ENCODE data around the gene EIF3A.

Gene EIF3A, protein sequence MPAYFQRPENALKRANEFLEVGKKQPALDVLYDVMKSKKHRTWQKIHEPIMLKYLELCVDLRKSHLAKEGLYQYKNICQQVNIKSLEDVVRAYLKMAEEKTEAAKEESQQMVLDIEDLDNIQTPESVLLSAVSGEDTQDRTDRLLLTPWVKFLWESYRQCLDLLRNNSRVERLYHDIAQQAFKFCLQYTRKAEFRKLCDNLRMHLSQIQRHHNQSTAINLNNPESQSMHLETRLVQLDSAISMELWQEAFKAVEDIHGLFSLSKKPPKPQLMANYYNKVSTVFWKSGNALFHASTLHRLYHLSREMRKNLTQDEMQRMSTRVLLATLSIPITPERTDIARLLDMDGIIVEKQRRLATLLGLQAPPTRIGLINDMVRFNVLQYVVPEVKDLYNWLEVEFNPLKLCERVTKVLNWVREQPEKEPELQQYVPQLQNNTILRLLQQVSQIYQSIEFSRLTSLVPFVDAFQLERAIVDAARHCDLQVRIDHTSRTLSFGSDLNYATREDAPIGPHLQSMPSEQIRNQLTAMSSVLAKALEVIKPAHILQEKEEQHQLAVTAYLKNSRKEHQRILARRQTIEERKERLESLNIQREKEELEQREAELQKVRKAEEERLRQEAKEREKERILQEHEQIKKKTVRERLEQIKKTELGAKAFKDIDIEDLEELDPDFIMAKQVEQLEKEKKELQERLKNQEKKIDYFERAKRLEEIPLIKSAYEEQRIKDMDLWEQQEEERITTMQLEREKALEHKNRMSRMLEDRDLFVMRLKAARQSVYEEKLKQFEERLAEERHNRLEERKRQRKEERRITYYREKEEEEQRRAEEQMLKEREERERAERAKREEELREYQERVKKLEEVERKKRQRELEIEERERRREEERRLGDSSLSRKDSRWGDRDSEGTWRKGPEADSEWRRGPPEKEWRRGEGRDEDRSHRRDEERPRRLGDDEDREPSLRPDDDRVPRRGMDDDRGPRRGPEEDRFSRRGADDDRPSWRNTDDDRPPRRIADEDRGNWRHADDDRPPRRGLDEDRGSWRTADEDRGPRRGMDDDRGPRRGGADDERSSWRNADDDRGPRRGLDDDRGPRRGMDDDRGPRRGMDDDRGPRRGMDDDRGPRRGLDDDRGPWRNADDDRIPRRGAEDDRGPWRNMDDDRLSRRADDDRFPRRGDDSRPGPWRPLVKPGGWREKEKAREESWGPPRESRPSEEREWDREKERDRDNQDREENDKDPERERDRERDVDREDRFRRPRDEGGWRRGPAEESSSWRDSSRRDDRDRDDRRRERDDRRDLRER (N-terminal part only)

DNA sequence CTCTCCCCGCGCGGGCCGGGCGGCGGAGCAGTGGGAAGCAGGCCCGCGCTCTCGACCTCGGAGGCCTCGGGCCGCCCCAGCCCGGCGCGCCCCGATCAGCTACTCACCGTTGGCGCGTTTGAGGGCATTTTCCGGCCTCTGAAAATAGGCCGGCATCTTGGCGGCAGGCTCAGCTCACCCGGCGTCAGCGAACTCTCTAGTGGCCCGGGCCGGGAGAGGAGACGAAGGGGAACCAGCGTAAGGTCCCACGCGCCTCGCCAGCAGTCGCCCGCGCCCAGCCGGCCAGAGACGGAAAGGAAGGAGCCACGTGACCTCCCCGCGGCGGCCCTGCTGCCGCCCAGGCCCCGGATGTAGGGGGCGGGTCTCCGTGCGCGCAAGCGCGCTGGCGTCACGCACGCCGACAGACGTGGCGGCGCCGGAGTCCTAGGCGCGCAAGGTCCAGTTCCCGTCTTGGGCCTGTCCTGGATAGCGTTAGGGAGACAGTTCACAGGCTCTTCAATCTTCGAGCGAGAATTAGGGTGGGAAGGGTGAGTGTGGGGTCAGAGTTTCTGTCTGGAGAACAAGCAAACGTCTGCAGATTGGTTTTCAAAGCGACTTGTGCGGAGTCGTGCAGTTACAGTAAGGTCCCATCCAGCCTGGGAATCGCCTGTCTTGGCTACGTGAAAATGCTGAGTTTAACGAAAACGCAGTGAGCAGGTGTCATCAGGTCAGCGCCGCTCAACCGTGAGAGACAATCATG, at the start of gene EIF3A:
Gene EIF3A, minus strand, starts transcription at position 297 of the 739 bp plus-strand sequence. Its CDS starts 141 bp downstream, at position 156.
- Mint-ChIP-seq H3K27me3 (ENCODE audit: low read depth, poor library complexity) (no peaks in the 10 kb centered on the region), H3K36me3 (ENCODE audit: low read depth) (peaks cover 20% of the 10 kb centered on the region), H3K27ac (peak within 1 kb of the TSS; percentile 100), H3K9me3 (peaks cover 5% of the 10 kb centered on the region), H3K4me3 (peak within 1 kb of the TSS; percentile 96), H3K4me1 (peaks cover 34% of the 10 kb centered on the region)
- TF ChIP-seq, protein P1, sequence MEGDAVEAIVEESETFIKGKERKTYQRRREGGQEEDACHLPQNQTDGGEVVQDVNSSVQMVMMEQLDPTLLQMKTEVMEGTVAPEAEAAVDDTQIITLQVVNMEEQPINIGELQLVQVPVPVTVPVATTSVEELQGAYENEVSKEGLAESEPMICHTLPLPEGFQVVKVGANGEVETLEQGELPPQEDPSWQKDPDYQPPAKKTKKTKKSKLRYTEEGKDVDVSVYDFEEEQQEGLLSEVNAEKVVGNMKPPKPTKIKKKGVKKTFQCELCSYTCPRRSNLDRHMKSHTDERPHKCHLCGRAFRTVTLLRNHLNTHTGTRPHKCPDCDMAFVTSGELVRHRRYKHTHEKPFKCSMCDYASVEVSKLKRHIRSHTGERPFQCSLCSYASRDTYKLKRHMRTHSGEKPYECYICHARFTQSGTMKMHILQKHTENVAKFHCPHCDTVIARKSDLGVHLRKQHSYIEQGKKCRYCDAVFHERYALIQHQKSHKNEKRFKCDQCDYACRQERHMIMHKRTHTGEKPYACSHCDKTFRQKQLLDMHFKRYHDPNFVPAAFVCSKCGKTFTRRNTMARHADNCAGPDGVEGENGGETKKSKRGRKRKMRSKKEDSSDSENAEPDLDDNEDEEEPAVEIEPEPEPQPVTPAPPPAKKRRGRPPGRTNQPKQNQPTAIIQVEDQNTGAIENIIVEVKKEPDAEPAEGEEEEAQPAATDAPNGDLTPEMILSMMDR (IDR thresholded peaks at IDR 0.05), result no peak
- DNase-seq, result peak; percentile 94

DNA sequence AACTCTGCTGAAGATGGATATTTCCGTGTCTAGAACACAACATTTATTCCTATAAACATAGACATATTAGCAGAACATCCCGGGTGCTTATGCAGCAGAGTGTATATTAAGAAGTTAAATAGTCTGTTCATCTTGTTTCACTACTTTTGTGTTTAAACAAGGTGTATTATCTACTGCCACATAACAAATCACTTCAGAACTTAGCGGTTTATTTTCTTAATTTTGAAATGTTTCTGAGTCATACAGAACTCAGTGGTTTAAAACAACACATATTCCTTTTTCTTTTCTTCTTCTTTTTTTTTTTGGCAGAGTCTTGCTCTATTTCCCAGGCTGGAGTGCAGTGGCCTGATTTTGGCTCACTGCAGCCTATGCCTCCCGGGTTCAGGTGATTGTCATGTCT, 49.1 kb upstream of the EIF3A start:
- Mint-ChIP-seq H3K27me3 (ENCODE audit: low read depth, poor library complexity) (no peaks in the 10 kb centered on the region), H3K4me3 (no peak overlapping the region), H3K4me1 (peaks cover 7% of the 10 kb centered on the region)

DNA sequence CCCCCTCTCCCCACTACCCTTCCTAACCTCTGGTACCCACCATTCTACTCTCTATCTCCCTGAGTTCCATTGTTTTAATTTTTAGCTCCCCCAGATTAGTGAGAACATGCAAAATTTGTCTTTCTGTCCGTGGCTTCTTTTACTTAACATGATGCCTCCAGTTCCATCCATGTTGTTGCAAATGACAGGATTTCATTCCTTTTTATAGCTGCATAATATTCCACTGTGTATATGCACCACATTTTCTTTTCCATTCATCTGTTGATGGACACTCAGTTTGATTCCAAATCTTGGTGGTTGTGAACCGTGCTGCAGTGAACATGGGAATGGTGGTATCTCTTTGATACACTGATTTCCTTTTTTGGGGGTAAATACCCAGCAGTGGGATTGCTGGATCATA, 45.3 kb upstream of the EIF3A start:
- H3K4me1 Mint-ChIP-seq, result no peaks in the 10 kb centered on the region

More for the DNA sequence above, 49.1 kb upstream of the EIF3A start:
- Mint-ChIP-seq H3K36me3 (ENCODE audit: low read depth) (peaks cover 74% of the 10 kb centered on the region), H3K9me3 (no peaks in the 10 kb centered on the region), H3K27ac (no peak overlapping the region)
- DNase-seq, result no peak
- TF ChIP-seq, protein P1 (IDR thresholded peaks at IDR 0.05), result no peak

DNA sequence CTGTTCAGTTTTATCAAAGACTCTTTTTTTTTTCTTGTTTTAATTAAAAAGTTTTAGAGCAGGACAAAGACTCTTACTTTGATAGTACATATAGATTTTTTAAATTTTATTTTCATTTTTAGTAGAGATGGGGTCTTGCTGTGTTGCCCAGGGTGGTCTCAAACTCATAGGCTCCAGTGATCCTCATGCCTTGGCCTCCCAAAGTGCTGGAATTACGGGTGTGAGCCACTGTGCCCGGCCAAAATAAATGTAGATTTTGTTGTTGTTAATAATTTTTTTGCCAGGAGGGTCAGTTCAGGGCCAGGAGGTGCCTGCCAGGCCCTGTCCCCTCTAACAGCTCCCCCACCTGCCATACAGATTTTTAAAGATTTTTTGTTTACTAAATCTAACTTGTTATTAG, 40.3 kb upstream of the EIF3A start:
- Mint-ChIP-seq H3K4me1 (no peaks in the 10 kb centered on the region), H3K27me3 (ENCODE audit: low read depth, poor library complexity) (peaks cover 3% of the 10 kb centered on the region), H3K36me3 (ENCODE audit: low read depth) (peaks cover 67% of the 10 kb centered on the region), H3K27ac (no peak overlapping the region), H3K4me3 (no peak overlapping the region), H3K9me3 (no peaks in the 10 kb centered on the region)
- TF ChIP-seq, protein P1 (IDR thresholded peaks at IDR 0.05), result no peak
- no peak for DNase-seq

More for the DNA sequence above, 45.3 kb upstream of the EIF3A start:
- TF ChIP-seq, protein P1 (IDR thresholded peaks at IDR 0.05), result no peak
- Mint-ChIP-seq H3K4me3 (no peak overlapping the region), H3K27ac (no peak overlapping the region), H3K27me3 (ENCODE audit: low read depth, poor library complexity) (peaks cover 3% of the 10 kb centered on the region), H3K9me3 (no peaks in the 10 kb centered on the region), H3K36me3 (ENCODE audit: low read depth) (peaks cover 71% of the 10 kb centered on the region)
- DNase-seq, result no peak

DNA sequence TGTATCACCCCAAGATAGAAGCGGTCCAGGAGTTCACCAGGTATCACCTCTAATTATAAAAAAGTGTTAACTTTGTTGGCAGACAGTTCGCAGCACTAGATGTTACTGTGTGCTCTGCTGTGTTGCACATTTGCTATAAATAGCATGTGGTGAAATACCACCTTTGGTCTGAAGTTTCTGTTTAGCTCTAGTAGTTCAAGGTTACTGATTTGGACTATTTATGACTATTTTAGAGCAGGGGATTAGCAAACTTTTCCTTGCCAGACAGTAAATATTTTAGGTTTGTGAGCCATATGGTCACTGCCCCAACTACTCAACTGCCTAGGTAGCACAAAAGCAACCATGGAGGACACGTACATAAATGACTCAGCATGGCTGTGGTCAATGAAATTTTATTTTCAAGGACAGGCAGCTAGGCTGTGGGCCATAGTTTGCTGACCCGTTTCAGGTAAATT, 39.8 kb upstream of the EIF3A start:
- H3K4me1 Mint-ChIP-seq, result no peaks in the 10 kb centered on the region
- TF ChIP-seq, protein P1 (IDR thresholded peaks at IDR 0.05), result no peak
- no peak for DNase-seq
- peaks cover 3% of the 10 kb centered on the region for H3K27me3 Mint-ChIP-seq (ENCODE audit: low read depth, poor library complexity)
- H3K36me3 Mint-ChIP-seq (ENCODE audit: low read depth), result peaks cover 65% of the 10 kb centered on the region
- no peaks in the 10 kb centered on the region for H3K9me3 Mint-ChIP-seq
- H3K4me3 Mint-ChIP-seq, result no peak overlapping the region
- no peak overlapping the region for H3K27ac Mint-ChIP-seq
